GM12891 (cell line): ENCODE results near the gene KRT17.
"Not testable (repeated sequence)": the region's sequence is repeated elsewhere in the genome, so short reads cannot be mapped to it uniquely, and the experiment has no call there.

Source experiments
- POLR2A ChIP-seq: IDR thresholded peaks from 2 replicates; pipeline ENCODE4 v1.6.1; 2011; ENCODE audit warnings: low read depth, low read length, control low read depth
- POLR2AphosphoS5 ChIP-seq: IDR thresholded peaks from 2 replicates; pipeline ENCODE4 v1.6.1; 2011; ENCODE audit warnings: low read depth, low read length, control low read depth
- SPI1 ChIP-seq: IDR thresholded peaks from 2 replicates; pipeline ENCODE4 v1.6.1; 2011; ENCODE audit warnings: low read depth, low read length, control low read depth
- TAF1 ChIP-seq: IDR thresholded peaks from 2 replicates; pipeline ENCODE4 v1.6.1; 2011; ENCODE audit warnings: low read depth, low read length, control low read depth

DNA sequence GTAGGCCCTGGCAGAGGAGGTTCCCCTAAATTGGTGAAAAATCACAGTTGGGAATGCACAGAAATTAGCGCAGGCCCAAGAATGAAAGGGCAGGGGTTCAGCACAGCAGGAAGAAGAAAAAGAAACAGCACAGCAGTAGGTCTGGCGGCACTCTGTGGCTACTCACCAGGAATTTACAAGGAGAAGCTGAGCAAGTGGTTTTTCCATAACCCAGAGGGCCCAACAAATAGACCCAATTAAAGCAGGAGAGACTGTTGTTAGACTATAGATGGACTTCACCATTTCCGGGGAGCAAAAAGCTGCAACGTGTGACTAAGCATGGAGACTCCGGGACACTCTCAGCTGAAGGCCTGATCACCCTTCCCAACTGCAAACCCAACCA, 2.5 kb upstream of the KRT17 start:
- TF ChIP-seq POLR2A, TAF1, POLR2AphosphoS5, SPI1: not testable (repeated sequence)
